Activated CD4-positive, alpha-beta T cell treated with anti-CD3 and anti-CD28 coated beads, Interleukin-2, amount 50 U/mL, for 1 hour (primary cell): ENCODE measurements around the gene SPOPL.
"Not testable (repeated sequence)": the region's sequence is repeated elsewhere in the genome, so short reads cannot be mapped to it uniquely, and the experiment has no call there.

Source experiments
- DNase-seq: peaks from one replicate; pipeline ENCODE4 v3.0.0-alpha.2; 2020

The SPOPL gene

GRCh38 chr2:138501425-138502254 is at the start of gene SPOPL:
Gene SPOPL, plus strand, starts transcription at chr2:138501770. Its CDS starts 48,447 bp downstream, at chr2:138550217.
- peak; percentile 74 for DNase-seq

GRCh38 chr2:138452324-138452723 is 49.2 kb upstream of the SPOPL start:
- DNase-seq: no peak

- DNase-seq: no peak
Observed at GRCh38 chr2:138453815-138454214, 47.8 kb upstream of the SPOPL start.

- DNase-seq: no peak
Observed at GRCh38 chr2:138454761-138455160, 46.8 kb upstream of the SPOPL start.

GRCh38 chr2:138455275-138455674 is 46.3 kb upstream of the SPOPL start:
- DNase-seq: no peak

GRCh38 chr2:138455691-138456090 is 45.9 kb upstream of the SPOPL start:
- no peak for DNase-seq

- DNase-seq: not testable (repeated sequence)
Observed at GRCh38 chr2:138462689-138463088, 38.9 kb upstream of the SPOPL start.

GRCh38 chr2:138468617-138469016 is 33.0 kb upstream of the SPOPL start:
- DNase-seq: no peak

- DNase-seq: no peak
Observed at GRCh38 chr2:138469411-138469810, 32.2 kb upstream of the SPOPL start.

GRCh38 chr2:138470941-138471340 is 30.6 kb upstream of the SPOPL start:
- DNase-seq: no peak

GRCh38 chr2:138474100-138474825 is 27.3 kb upstream of the SPOPL start:
- no peak for DNase-seq

GRCh38 chr2:138475277-138475776 is 26.2 kb upstream of the SPOPL start:
- DNase-seq: no peak

- no peak for DNase-seq
Observed at GRCh38 chr2:138476186-138476585, 25.4 kb upstream of the SPOPL start.

GRCh38 chr2:138476940-138477339 is 24.6 kb upstream of the SPOPL start:
- no peak for DNase-seq

- not testable (repeated sequence) for DNase-seq
Observed at GRCh38 chr2:138482796-138483195, 18.8 kb upstream of the SPOPL start.

- DNase-seq: no peak
Observed at GRCh38 chr2:138485019-138485418, 16.6 kb upstream of the SPOPL start.

- no peak for DNase-seq
Observed at GRCh38 chr2:138486363-138487198, 15.0 kb upstream of the SPOPL start.

- DNase-seq: no peak
Observed at GRCh38 chr2:138490673-138491494, 10.7 kb upstream of the SPOPL start.

GRCh38 chr2:138491495-138491862 is 10.1 kb upstream of the SPOPL start:
- DNase-seq: no peak

GRCh38 chr2:138492160-138492559 is 9.4 kb upstream of the SPOPL start:
- no peak for DNase-seq

GRCh38 chr2:138493334-138493733 is 8.2 kb upstream of the SPOPL start:
- no peak for DNase-seq
